GM23338 (cell line): ENCODE measurements around the gene STX10. TPM values are rescaled to one million over a fixed set of nuclear protein-coding genes. Genes with fewer than 3 reads are reported as not detected.

Experiments
- ATAC-seq: fragments of 200-7000 bp; cut with Tn5 transposase; 3 replicates; pipeline ENCODE4 v1.9.1; 2020
- DNase-seq: peaks from one replicate; pipeline ENCODE4 v3.0.0-alpha.2; 2015; ENCODE audit warnings: low spot score
- H2AFZ ChIP-seq: fragments of 200-600 bp; sonication (generic); 2 replicates; pipeline ENCODE4 v1.8.0; 2016; ENCODE audit warnings: antibody characterized with exemption, mild to moderate bottlenecking, moderate library complexity
- H3F3A ChIP-seq: fragments of 200-600 bp; sonication (generic); replicated peaks from 2 replicates; pipeline ENCODE4 v1.8.0; 2017; ENCODE audit warnings: antibody characterized with exemption, mixed run types, low read depth
- H3K27ac ChIP-seq: fragments of 200-600 bp; sonication (generic); 2 replicates; pipeline ENCODE4 v1.6.1; 2016; ENCODE audit warnings: low read depth
- H3K27me3 ChIP-seq: fragments of 200-600 bp; sonication (generic); 2 replicates; pipeline ENCODE4 v1.8.0; 2016; ENCODE audit warnings: mild to moderate bottlenecking, mixed run types, moderate library complexity; ENCODE audit not compliant: insufficient read depth
- H3K36me3 ChIP-seq: fragments of 200-600 bp; sonication (generic); 2 replicates; pipeline ENCODE4 v1.8.0; 2016; ENCODE audit warnings: mild to moderate bottlenecking; ENCODE audit not compliant: insufficient read depth
- H3K4me1 ChIP-seq: fragments of 200-600 bp; sonication (generic); 2 replicates; pipeline ENCODE4 v1.8.0; 2016; ENCODE audit warnings: mild to moderate bottlenecking, moderate library complexity; ENCODE audit not compliant: insufficient read depth
- H3K4me2 ChIP-seq: fragments of 200-600 bp; sonication (generic); 2 replicates; pipeline ENCODE4 v1.7.1; 2017; ENCODE audit warnings: mixed run types
- H3K4me3 ChIP-seq: fragments of 200-600 bp; sonication (generic); 2 replicates; pipeline ENCODE4 v1.6.1; 2016; ENCODE audit warnings: mixed run types
- H3K79me2 ChIP-seq: fragments of 200-600 bp; sonication (generic); replicated peaks from 2 replicates; pipeline ENCODE4 v1.8.0; 2017; ENCODE audit warnings: mild to moderate bottlenecking; ENCODE audit not compliant: insufficient read depth
- H3K9me2 ChIP-seq: fragments of 200-600 bp; sonication (generic); 2 replicates; pipeline ENCODE4 v1.8.0; 2017; ENCODE audit not compliant: insufficient read depth
- H4K20me1 ChIP-seq: fragments of 200-600 bp; sonication (generic); replicated peaks from 2 replicates; pipeline ENCODE4 v1.8.0; 2017; ENCODE audit warnings: mild to moderate bottlenecking; ENCODE audit not compliant: insufficient read depth
- H3K27ac Mint-ChIP-seq: 2 replicates; pipeline ENCODE4 v1.8.0; 2020; ENCODE audit warnings: inconsistent platforms, mild to moderate bottlenecking, moderate library complexity, mixed read lengths
- H3K27me3 Mint-ChIP-seq: 3 replicates; pipeline ENCODE4 v1.8.0; 2022; ENCODE audit warnings: low read depth, mild to moderate bottlenecking, moderate library complexity, mixed read lengths, inconsistent platforms; ENCODE audit not compliant: insufficient read depth, poor library complexity
- H3K36me3 Mint-ChIP-seq: 3 replicates; pipeline ENCODE4 v1.8.0; 2021; ENCODE audit warnings: low read depth, mild to moderate bottlenecking, inconsistent platforms, moderate library complexity, mixed read lengths
- H3K4me1 Mint-ChIP-seq: 3 replicates; pipeline ENCODE4 v1.8.0; 2020; ENCODE audit warnings: mild to moderate bottlenecking, inconsistent platforms, mixed read lengths
- H3K4me3 Mint-ChIP-seq: 3 replicates; pipeline ENCODE4 v1.8.0; 2021; ENCODE audit warnings: moderate library complexity, mild to moderate bottlenecking, inconsistent platforms, mixed read lengths
- H3K9me3 Mint-ChIP-seq: 3 replicates; pipeline ENCODE4 v1.8.0; 2020; ENCODE audit warnings: moderate library complexity, mild to moderate bottlenecking, inconsistent platforms, mixed read lengths
- CREB1 ChIP-seq: fragments of 250-450 bp; sonication (Bioruptor Pico); IDR thresholded peaks from 2 replicates; pipeline ENCODE4 v1.5.0; 2020; ENCODE audit warnings: low read depth, mild to moderate bottlenecking, moderate library complexity
- CTCF ChIP-seq, 2 experiments: fragments of 200-600 bp in 1 of 2; sonication (generic) in 1 of 2; conservative IDR thresholded peaks; 2 replicates each; pipeline versions ENCODE4 v1.5.1 to v1.6.1; 2016 to 2017; ENCODE audit warnings: antibody characterized with exemption in 2 of 2, low read depth in 2 of 2, mild to moderate bottlenecking in 2 of 2, moderate library complexity in 1 of 2
- ETS1 ChIP-seq: IDR thresholded peaks from 2 replicates; pipeline ENCODE4 v1.6.1; 2016; ENCODE audit warnings: antibody characterized with exemption
- EZH2 ChIP-seq: fragments of 200-600 bp; sonication (generic); IDR thresholded peaks from one replicate; pipeline ENCODE4 v1.8.0; 2017; ENCODE audit warnings: antibody characterized with exemption, mild to moderate bottlenecking, low read depth; ENCODE audit not compliant: unreplicated experiment
- EZH2phosphoT487 ChIP-seq: fragments of 200-600 bp; sonication (generic); IDR thresholded peaks from one replicate; pipeline ENCODE4 v1.8.1; 2018; ENCODE audit warnings: antibody characterized with exemption; ENCODE audit not compliant: unreplicated experiment
- JUNB ChIP-seq: IDR thresholded peaks from one replicate; pipeline ENCODE4 v1.6.1; 2016; ENCODE audit warnings: antibody characterized with exemption; ENCODE audit not compliant: unreplicated experiment
- NANOG ChIP-seq: IDR thresholded peaks from 2 replicates; pipeline ENCODE4 v1.6.1; 2016; ENCODE audit warnings: antibody characterized with exemption, borderline replicate concordance
- POLR2AphosphoS5 ChIP-seq: IDR thresholded peaks from 2 replicates; pipeline ENCODE4 v1.6.1; 2016; ENCODE audit warnings: antibody characterized with exemption, low read depth
- REST ChIP-seq: IDR thresholded peaks from one replicate; pipeline ENCODE4 v1.6.1; 2018; ENCODE audit warnings: antibody characterized with exemption; ENCODE audit not compliant: unreplicated experiment
- STAT1 ChIP-seq: IDR thresholded peaks from one replicate; pipeline ENCODE4 v1.6.1; 2016; ENCODE audit warnings: antibody characterized with exemption; ENCODE audit not compliant: unreplicated experiment
- ZNF114 ChIP-seq: fragments of 250-450 bp; sonication (Bioruptor Pico); IDR thresholded peaks from 2 replicates; pipeline ENCODE4 v1.5.0; 2020; ENCODE audit warnings: mild to moderate bottlenecking, moderate library complexity
- ZNF331 ChIP-seq: fragments of 250-450 bp; sonication (Bioruptor Pico); IDR thresholded peaks from 2 replicates; pipeline ENCODE4 v1.5.0; 2020; ENCODE audit warnings: low read depth, mild to moderate bottlenecking, moderate library complexity
- ZNF462 ChIP-seq: fragments of 250-450 bp; sonication (Bioruptor Pico); IDR thresholded peaks from 2 replicates; pipeline ENCODE4 v1.5.0; 2020; ENCODE audit warnings: mild to moderate bottlenecking, moderate library complexity
- polyA plus RNA-seq: library from polyadenylated mRNA; unstranded; fragments of >200 nt; fragmentation: Nextera tagmentation; extraction: Ambion mirVana; gene quantifications from 2 replicates; pipeline ENCODE4 v1.2.1, GENCODE V29; 2016
- total RNA-seq: library from RNA; depleted of rRNA; stranded (reverse); fragments of >200 nt; shearing (Covaris generic); gene quantifications from 2 replicates; pipeline ENCODE4 v1.2.3, GENCODE V29; 2014

STX10 gene
- total and polyA plus RNA-seq, 2 experiments from 2014 or later, result 42.8 to 55.9 TPM

GRCh38 chr19:13110099-13110610, 40.0 kb downstream of the STX10 start:
- Mint-ChIP-seq H3K4me3 (no peak overlapping the region), H3K4me1 (no peaks in the 10 kb centered on the region), H3K27me3 (peaks cover 9% of the 10 kb centered on the region), H3K27ac (no peak overlapping the region), H3K36me3 (peaks cover 40% of the 10 kb centered on the region), H3K9me3 (no peaks in the 10 kb centered on the region)
- H3K36me3 ChIP-seq, result peaks cover 13% of the 10 kb centered on the region
- H3K27me3 ChIP-seq, result no peaks in the 10 kb centered on the region
- TF ChIP-seq ZNF462 (CRISPR knock-in tag) (no peak), EZH2 (no peak), CREB1 (CRISPR knock-in tag) (no peak), EZH2phosphoT487 (no peak), ZNF114 (CRISPR knock-in tag) (no peak), REST (no peak), CTCF (conservative IDR thresholded peaks at IDR 0.05; ENCODE audit: low read depth in 2 of 2) (no peak), NANOG (no peak), ZNF331 (no peak), ETS1 (no peak), STAT1 (no peak), JUNB (no peak), POLR2AphosphoS5 (no peak)
- no peak overlapping the region for H2AFZ ChIP-seq
- H3K79me2 ChIP-seq, result peaks cover 15% of the 10 kb centered on the region
- peaks cover 3% of the 10 kb centered on the region for H3F3A ChIP-seq
- H3K9me2 ChIP-seq, result no peaks in the 10 kb centered on the region
- no peak overlapping the region for H3K27ac ChIP-seq
- H4K20me1 ChIP-seq, result peaks cover 9% of the 10 kb centered on the region
- no peaks in the 10 kb centered on the region for H3K4me1 ChIP-seq
- ATAC-seq, result no peak
- H3K4me3 ChIP-seq, result no peak overlapping the region
- no peak overlapping the region for H3K4me2 ChIP-seq
- no peak for DNase-seq
